Esophagus squamous epithelium (tissue), 5 donors: ENCODE data around the gene PIK3C2B. TPM values are rescaled to one million over a fixed set of nuclear protein-coding genes. Genes with fewer than 3 reads are reported as not detected.

Experiments used
- DNase-seq: peaks from one replicate; lab custom pipeline; 2025; lab: John Stamatoyannopoulos, UW
- H3K27ac ChIP-seq, 4 donors: fragments of 200-600 bp; sonication (generic); one replicate each; pipeline ENCODE4 v1.5.1; 2016 to 2019; ENCODE audit warnings: mild to moderate bottlenecking in 1 of 4
- H3K27me3 ChIP-seq, 4 donors: fragments of 200-600 bp; sonication (generic); 1 replicate in 3 of 4; 2 replicates in 1 of 4; pipeline versions ENCODE4 v1.5.1 to v1.6.0; 2017 to 2021; ENCODE audit warnings: antibody characterized with exemption in 1 of 4
- H3K36me3 ChIP-seq, 3 donors: fragments of 200-600 bp; sonication (generic); one replicate each; pipeline ENCODE4 v1.5.1; 2016 to 2019
- H3K4me1 ChIP-seq, 3 donors: fragments of 200-600 bp; sonication (generic); one replicate each; pipeline ENCODE4 v1.5.1; 2017 to 2019
- H3K4me3 ChIP-seq, 4 donors: fragments of 200-600 bp; sonication (generic); 1 replicate in 3 of 4; 2 replicates in 1 of 4; pipeline ENCODE4 v1.5.1; 2016 to 2019; ENCODE audit warnings: mild to moderate bottlenecking in 2 of 4, moderate library complexity in 1 of 4
- H3K9me3 ChIP-seq, 3 donors: fragments of 200-600 bp; sonication (generic); one replicate each; pipeline ENCODE4 v1.5.1; 2016 to 2019
- POLR2A ChIP-seq, 4 donors: fragments of 450-650 bp; IDR thresholded peaks; one replicate each; pipeline ENCODE4 v1.6.1; 2017; ENCODE audit warnings: antibody characterized with exemption in 4 of 4, mild to moderate bottlenecking in 4 of 4, moderate library complexity in 3 of 4
- WGBS, 2 donors: methylation state at CpG; one replicate each; pipeline ENCODE4 v1.1.5; 2018; 5-methylcytosine and 5-hydroxymethylcytosine counted together
- intact Hi-C: fragments of 100-400 bp; cut with DNase I; formaldehyde crosslinking; loops from one replicate; pipeline ENCODE4 v1.15.0; 2022
- total RNA-seq, 4 donors: library from RNA; depleted of rRNA; stranded (reverse); fragments of >200 nt; gene quantifications; one replicate each; pipeline ENCODE4 v1.1.0, GENCODE V29; 2016
- TF ChIP-seq, protein P1 (sequence below), 6 experiments: fragments of 450-650 bp in 4 of 6; fragments of 200-600 bp in 2 of 6; sonication (generic) in 2 of 6; IDR thresholded peaks; one replicate each; pipeline ENCODE4 v1.5.1; 2016 to 2019; ENCODE audit warnings: antibody characterized with exemption in 6 of 6, mild to moderate bottlenecking in 4 of 6, moderate library complexity in 4 of 6
- donor health status: DM: yes; HTN: yes; CAD: no.

PIK3C2B gene
- total RNA-seq, 4 donors from 2014 or later: 19.4 to 40.2 (median 21.3) TPM

GRCh38 chr1:204468206-204468605, 26.4 kb downstream of the PIK3C2B start:
- H3K9me3 ChIP-seq: no peaks in the 10 kb centered on the region
- no peaks in the 10 kb centered on the region for H3K27me3 ChIP-seq
- DNase-seq: no peak
- peak overlapping the region in 1 of 4 donors; percentile 2 for H3K27ac ChIP-seq
- intact Hi-C loops: no loop called here
- TF ChIP-seq, protein P1, sequence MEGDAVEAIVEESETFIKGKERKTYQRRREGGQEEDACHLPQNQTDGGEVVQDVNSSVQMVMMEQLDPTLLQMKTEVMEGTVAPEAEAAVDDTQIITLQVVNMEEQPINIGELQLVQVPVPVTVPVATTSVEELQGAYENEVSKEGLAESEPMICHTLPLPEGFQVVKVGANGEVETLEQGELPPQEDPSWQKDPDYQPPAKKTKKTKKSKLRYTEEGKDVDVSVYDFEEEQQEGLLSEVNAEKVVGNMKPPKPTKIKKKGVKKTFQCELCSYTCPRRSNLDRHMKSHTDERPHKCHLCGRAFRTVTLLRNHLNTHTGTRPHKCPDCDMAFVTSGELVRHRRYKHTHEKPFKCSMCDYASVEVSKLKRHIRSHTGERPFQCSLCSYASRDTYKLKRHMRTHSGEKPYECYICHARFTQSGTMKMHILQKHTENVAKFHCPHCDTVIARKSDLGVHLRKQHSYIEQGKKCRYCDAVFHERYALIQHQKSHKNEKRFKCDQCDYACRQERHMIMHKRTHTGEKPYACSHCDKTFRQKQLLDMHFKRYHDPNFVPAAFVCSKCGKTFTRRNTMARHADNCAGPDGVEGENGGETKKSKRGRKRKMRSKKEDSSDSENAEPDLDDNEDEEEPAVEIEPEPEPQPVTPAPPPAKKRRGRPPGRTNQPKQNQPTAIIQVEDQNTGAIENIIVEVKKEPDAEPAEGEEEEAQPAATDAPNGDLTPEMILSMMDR (IDR thresholded peaks at IDR 0.05): no peak
- TF ChIP-seq POLR2A (IDR thresholded peaks at IDR 0.05): no peak
- peaks cover 5 to 58% (median 6%) of the 10 kb centered on the region in 3 donors for H3K36me3 ChIP-seq
- WGBS, 2 donors: 81 to 96% methylated on average over 10 of the region's 10 CpGs
- peaks cover 18 to 55% (median 37%) of the 10 kb centered on the region in 3 donors for H3K4me1 ChIP-seq
- no peak overlapping the region for H3K4me3 ChIP-seq

- DNase-seq: no peak
- no peak for TF ChIP-seq POLR2A (IDR thresholded peaks at IDR 0.05)
- TF ChIP-seq, protein P1 (IDR thresholded peaks at IDR 0.05): no peak
- Histone ChIP-seq H3K4me1 (peaks cover 22 to 70% (median 43%) of the 10 kb centered on the region in 3 donors), H3K27ac (peak overlapping the region; percentile 54 to 73 (median 67)), H3K9me3 (no peaks in the 10 kb centered on the region), H3K27me3 (no peaks in the 10 kb centered on the region), H3K36me3 (peaks cover 5 to 73% (median 6%) of the 10 kb centered on the region in 3 donors), H3K4me3 (no peak overlapping the region)
- intact Hi-C loops: no loop called here
- WGBS, 2 donors: 71 to 82% methylated on average over 7 to 13 of the region's 17 CpGs
Observed at GRCh38 chr1:204466416-204467405, 27.9 kb downstream of the PIK3C2B start.

DNA sequence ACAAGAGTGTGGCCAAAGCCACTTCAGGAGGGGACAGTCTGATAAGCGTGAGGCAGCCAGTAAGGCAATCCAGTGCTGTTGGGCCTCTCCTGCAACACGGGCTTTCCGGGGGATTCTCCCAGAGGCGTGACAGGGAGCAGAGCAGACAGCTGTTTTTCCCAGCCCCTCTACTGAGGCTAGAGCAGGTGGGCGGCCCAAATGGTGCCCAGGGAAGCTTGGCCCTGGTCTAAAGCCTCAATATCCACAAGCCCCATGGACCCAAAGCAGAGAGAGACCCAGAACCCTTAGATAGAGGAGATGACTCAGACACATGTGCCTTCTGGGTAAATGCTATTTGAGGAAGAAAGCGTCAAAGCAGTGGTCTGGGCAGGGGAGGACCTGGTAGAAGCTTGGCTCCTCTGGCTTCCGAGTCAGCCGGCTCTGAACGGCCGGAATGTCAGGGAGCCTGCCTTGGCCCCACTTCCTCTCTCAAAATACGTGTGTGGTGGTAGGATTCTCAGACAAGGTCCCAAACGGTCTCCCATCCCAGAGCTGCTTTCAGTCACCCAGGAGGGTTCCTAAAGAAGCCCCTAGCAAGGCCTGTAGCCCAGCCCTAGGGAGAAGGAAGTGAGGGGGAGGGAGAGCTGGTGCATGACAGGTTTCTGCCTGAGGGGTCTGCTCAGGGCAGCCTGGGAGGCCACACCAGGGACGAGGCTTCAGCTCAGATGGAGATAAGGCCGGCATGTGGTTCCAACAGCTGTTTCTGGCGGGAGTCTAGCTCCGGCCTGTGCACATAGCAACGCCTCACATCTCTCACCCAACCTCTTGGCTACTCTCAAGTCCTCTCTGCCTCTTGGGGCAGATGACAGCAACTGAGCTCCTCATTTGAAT, 28.8 kb downstream of the PIK3C2B start:
- Histone ChIP-seq H3K9me3 (no peaks in the 10 kb centered on the region), H3K36me3 (peaks cover 5 to 82% (median 6%) of the 10 kb centered on the region in 3 donors), H3K4me3 (no peak overlapping the region), H3K4me1 (peaks cover 26 to 79% (median 51%) of the 10 kb centered on the region in 3 donors), H3K27me3 (no peaks in the 10 kb centered on the region), H3K27ac (peak overlapping the region; percentile 54 to 73 (median 67))
- DNase-seq: no peak
- intact Hi-C loops: no loop called here
- TF ChIP-seq, protein P1 (IDR thresholded peaks at IDR 0.05): no peak
- TF ChIP-seq POLR2A (IDR thresholded peaks at IDR 0.05): no peak
- 49 to 53% methylated on average over 13 to 15 of the region's 17 CpGs for WGBS, 2 donors

- H3K9me3 ChIP-seq: no peaks in the 10 kb centered on the region
- intact Hi-C loops: no loop called here
Observed at GRCh38 chr1:204464701-204465100, 29.9 kb downstream of the PIK3C2B start.

More at GRCh38 chr1:204464701-204465100, 29.9 kb downstream of the PIK3C2B start:
- 38 to 79% methylated on average over 1 of the region's 1 CpG for WGBS, 2 donors
- TF ChIP-seq, protein P1 (IDR thresholded peaks at IDR 0.05): no peak
- no peak for TF ChIP-seq POLR2A (IDR thresholded peaks at IDR 0.05)
- Histone ChIP-seq H3K27me3 (no peaks in the 10 kb centered on the region), H3K4me3 (no peak overlapping the region), H3K27ac (peak overlapping the region in 3 of 4 donors; percentile 61 to 73 (median 68)), H3K4me1 (peaks cover 26 to 89% (median 51%) of the 10 kb centered on the region in 3 donors), H3K36me3 (peaks cover 6 to 92% (median 7%) of the 10 kb centered on the region in 3 donors)
- no peak for DNase-seq
